ENCODE data around the gene USF2.

USF2 gene

DNA sequence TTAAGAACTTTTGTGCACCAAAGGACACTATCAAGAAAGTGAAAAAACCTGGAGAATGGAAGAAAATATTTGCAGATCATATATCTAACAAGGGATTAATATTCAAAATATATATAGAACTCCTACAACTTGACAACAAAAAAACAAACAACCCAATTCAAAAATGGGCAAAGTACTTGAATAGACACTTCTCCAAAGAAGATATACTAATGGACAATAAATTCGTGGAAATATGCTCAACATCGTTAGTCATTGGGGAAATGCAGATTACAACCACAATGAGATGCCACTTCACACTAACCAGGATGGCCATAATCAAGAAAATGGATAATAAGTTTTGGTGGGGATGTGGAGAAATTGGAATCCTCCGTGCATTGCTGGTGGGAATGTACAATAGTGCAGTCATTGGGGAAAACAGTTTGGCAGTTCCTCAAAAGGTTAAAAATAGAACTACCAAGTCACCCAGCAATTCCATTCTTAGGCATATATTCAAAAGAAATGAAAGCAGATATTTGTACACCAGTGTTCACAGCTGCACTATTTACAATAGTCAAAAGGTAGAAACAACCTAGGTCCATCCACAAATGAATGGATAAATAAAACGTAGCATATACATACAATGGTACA is 22.2 kb upstream of the USF2 start:
- DNase-seq = no peak

DNA sequence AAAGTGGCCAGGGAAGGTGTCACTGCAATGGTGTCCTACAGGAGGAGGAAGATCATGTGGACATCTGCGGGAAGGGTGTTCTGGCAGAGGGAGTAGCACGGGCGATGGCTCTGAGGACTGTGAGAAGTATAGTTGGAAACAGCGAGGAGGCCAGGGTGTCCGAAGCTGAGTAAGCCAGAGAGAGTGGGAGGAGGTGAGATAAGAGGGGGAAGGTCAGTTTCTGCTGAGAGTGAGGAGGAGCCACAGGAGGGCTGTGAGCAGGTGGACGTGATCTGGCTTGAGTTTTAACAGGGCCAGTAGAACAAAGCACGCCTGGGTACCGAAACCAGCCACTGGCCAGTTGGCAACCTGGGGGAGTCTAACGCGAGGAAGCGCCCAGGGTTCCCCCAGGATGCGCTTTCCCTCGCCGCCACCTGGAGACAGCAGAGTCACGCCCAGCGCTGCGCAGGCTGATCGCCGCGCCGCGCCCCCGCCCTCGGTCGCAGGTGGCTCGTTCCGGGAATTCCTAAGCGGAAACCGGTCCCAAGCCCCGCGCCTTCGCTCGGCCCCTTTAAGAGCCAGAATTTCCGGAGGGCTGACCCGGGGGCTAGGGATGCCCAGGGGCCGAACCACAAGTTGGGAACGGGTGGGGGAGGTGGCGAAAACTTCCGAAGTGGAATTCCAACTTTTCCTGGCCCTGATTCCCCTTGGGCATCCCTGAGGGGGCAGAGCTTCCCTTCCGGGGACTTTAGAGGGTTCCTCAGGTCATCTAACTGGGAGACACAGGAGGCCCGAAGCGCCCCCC is 21.0 kb upstream of the USF2 start:
- no peak for DNase-seq

DNA sequence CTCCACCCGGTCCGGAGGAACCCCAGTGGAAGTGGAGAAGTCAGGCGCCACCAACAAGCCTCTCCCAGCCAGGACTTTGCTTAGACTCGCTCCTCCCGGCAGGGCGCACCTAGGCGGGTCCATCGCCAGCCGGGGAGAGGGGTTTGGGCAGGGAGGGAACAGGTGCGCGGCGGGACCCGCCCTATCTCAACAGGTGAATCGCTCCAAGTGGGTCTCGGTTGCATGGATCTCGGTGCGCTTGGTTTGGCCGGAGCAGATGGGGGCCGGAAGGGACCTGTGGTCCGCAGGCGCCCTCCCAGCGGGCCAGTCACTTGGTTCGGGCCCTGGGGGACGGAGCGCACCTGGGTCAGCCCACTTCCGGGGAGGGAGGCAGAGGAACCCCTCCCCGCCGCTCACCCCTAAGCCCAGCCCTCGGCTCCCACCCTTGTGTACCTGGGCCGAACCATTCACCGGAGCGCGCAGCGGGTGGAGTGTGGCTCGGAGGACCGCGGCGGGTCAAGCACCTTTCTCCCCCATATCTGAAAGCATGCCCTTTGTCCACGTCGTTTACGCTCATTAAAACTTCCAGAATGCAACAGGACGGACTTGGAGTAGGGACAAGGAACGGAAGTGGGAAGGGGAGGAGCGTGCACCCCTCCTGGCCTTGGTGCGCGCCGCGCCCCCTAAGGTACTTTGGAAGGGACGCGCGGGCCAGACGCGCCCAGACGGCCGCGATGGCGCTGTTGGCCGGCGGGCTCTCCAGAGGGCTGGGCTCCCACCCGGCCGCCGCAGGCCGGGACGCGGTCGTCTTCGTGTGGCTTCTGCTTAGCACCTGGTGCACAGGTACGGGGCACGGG is 20.2 kb upstream of the USF2 start, which contains the start of gene LSR:
LSR (plus strand) TSS at position 693 of the 836 bp plus-strand sequence; CDS start at position 714, 21 bp downstream.
- no peak for DNase-seq

- DNase-seq = no peak
Measured at GRCh38 chr19:35249146-35249847, 19.5 kb upstream of the USF2 start.

- DNase-seq = no peak
Measured at GRCh38 chr19:35249848-35250711, 18.7 kb upstream of the USF2 start.

DNA sequence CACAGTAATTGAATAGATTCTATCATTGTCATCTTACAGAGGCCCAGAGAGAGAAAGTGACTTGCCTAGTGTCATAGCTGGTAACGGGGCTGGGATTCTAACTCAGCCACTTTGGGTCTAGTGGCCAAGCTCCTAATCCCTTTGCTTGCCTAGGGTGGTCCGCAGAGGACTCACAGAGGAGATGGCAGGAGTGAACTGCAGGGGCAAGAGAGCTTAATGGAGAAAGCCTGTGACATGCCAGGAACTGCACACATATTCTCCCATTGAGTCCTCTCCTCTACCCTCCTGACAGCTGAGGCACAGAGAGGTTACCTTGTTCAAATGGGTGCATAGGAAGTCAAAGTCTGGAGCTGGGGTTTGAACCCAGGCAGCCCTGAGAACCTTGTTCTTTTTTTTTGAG is 17.3 kb upstream of the USF2 start:
- DNase-seq = no peak

DNA sequence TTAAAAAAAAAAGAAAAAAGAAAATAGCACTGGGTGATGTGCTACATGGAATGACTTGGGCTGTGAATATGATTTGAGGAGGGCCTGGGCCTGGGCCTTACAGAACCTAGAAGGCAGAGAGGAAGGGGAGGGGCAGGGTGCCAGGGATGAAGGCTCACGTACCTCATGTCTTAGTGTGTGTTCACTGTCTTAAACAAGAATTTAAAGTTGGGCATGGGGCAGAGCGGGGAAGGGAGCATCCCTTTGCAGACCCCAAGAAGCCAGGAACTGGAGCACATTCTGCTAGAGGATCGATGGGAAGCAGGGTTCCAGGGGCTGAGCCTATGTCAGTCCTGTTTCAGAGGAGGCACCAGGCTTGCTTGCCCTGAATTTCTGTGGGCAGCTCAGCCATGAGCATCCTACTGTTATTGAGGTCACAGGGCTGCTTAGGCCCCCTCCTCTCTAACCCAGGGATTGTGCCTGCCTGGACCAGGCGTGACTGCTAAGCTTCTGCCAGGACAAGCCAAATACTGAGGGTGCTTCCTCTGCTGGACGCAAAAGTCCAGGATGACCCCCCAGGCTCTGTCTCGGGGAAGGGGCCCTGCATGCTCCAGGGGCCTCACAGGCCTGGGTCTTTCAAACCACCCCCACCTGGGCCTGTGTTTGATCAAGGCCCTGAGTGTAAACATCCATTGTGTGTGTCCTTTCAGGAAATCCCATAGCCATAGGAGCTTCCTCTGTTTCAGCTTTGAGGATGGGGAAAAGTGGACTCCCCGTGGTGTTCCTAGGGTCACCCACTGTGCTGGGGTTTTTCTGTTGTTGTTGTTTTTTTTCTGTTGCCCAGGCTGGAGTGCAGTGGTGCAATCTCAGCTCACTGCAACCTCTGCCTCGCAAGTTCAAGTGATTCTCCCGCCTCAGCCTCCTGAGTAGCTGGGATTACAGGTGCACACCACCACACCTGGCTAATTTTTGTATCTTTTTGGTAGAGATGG is 15.2 kb upstream of the USF2 start:
- no peak for DNase-seq

GRCh38 chr19:35254341-35255297 is 14.1 kb upstream of the USF2 start:
- DNase-seq = no peak

DNA sequence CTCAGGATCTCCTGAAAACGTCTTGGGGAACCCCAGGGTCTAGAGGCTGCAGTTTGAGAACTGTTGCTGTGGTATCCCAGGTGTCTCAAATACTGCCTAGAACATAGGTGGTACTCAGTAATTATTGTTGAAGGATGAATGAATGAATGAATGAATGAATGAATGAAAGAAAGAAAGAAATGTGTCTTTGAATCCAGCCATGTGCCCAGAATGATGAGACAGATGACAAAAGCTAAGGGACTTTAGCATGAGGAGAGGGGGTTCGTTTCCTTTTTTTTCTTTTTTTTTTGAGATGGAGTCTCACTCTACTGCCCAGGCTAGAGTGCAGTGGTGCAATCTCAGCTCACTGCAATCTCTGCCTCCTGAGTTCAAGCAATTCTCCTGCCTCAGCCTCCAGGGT is 12.2 kb upstream of the USF2 start:
- DNase-seq = no peak

GRCh38 chr19:35257113-35257461 is 11.7 kb upstream of the USF2 start:
- DNase-seq = no peak

DNA sequence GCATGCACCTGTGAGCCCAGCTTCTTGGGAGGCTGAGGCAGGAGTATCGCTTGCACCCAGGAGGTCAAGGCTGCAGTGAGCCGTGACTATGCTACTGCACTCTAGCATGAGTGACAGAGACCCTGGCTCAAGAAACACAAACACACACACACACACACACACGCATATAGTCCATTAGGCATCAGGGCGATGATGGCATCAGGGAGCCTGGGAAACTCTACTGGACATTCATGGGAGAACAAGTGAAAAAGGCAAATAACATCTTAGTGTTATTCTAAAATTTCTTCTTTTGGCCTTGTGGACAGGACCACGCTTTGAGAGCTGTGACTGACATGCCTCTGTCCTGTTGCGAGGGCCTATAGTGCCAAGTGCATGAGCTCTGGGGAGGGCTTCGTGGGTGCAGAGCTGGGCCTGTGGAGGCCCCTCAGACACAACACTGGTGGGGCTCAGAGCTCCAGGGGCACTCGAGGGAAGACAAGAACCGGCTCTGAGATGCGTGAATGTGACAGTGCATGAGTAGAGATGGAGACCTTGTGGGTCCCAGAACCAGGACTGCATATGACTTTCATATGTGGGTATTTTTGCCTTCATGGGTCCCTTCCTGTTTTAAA is 8.0 kb upstream of the USF2 start:
- no peak for DNase-seq

- DNase-seq = no peak
Measured at GRCh38 chr19:35261356-35262100, 7.2 kb upstream of the USF2 start.

DNA sequence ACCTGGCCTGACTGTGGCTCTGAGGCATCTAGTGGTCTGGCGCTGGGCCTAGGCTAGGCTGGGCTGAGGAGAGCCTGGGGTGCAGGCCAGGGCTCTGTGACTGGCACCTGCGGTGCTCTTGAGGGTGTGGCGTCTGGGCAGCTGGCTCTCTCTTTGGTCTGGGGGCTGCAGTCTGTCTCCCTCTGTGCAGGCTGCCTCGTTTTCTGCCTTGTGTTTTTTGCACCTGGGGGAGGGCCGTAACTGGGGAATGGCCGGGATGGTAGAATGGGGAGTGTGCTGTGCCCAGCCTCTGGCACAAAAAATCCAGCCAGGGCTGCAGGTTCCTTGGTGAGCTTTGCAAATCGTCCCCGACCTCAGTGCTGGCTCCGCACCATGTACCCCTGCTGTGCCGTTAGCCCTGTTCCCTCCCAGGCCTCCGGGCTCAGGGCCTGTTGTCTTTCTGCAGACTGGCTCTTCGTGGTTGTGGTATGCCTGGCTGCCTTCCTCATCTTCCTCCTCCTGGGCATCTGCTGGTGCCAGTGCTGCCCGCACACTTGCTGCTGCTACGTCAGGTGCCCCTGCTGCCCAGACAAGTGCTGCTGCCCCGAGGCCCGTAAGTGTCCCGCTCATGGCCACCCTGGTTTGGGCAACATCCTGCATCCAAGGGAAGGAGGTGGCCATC is 6.5 kb upstream of the USF2 start:
- no peak for DNase-seq

DNA sequence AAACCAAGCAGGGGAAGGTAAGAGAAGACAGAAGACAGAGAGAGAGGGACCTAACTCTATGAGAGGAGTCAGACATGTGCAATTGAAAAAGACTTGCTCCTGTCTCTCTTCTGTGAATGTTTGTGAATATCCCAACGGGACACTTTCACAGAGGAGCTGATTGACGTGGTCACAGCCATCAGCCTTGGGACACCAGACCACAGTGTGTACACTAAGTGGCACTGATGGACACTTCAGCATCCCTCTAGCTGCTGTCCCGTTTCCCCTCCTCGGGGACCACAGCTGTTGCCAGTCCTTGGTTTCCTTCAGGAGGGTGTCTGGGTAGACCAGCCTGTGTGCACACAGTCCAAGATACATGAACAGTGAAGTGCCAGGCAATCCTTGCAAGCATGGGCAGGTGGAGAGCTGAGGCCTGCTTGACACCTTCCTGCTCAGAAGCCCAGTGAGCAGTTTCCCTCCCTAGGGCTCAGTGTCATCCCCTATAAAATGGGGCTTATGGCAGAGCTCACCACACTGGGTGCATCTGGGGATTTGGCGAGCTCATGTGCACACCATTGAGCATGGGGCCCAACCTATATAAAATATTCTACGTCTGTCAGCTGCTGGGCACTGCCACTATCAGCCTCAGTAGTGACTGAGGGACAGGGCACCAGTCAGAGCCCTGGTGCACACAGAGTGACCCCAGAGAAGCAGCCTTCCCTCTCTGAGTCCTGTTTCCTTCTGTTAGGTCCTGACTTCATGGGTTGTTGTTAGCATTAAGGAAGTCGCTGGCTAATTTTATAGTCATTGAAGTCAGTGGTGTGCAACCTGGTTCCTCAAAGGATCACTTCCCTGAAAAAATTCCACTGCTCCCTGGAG is 4.3 kb upstream of the USF2 start:
- DNase-seq = no peak

GRCh38 chr19:35265126-35265899 is 3.4 kb upstream of the USF2 start:
- DNase-seq = no peak

- no peak for DNase-seq
Measured at GRCh38 chr19:35265900-35266519, 2.8 kb upstream of the USF2 start.

All from HCEC 1CT (cell line).